GM13976 (cell line): ENCODE results near the gene GRID1.

Experiments
- DNase-seq: peaks from one replicate; pipeline ENCODE4 v3.0.0; 2012; ENCODE audit warnings: low spot score
- CTCF ChIP-seq: IDR thresholded peaks from 2 replicates; pipeline ENCODE4 v1.5.1; 2012; ENCODE audit warnings: borderline replicate concordance, mild to moderate bottlenecking; ENCODE audit not compliant: insufficient read depth; ENCODE audit errors: extremely low read depth, missing control alignments, control extremely low read depth
- in situ Hi-C: fragments of 300-500 bp; cut with MboI; formaldehyde crosslinking; loops from one replicate; pipeline ENCODE4 v1.12.0; 2022; ENCODE audit warnings: low sequenced_read_pairs, mixed read lengths, inconsistent platforms; ENCODE audit not compliant: unreplicated experiment

The GRID1 gene

GRCh38 chr10:85557077-85557476 lies 809.5 kb downstream of the GRID1 start:
- in situ Hi-C loops = no loop called here
- no peak for DNase-seq
- TF ChIP-seq CTCF = no peak
